HEK293 (cell line): ENCODE data around the gene DCC.

Experiments
- CTCF ChIA-PET: fragments of 350-600 bp; formaldehyde crosslinking; extraction: SDS; loops from one replicate; lab custom pipeline; 2021; ENCODE audit warnings: antibody characterized with exemption; lab: Yijun Ruan, JAX
- POLR2A ChIA-PET: fragments of 300-600 bp; formaldehyde crosslinking; extraction: SDS; loops from one replicate; lab custom pipeline; 2020; ENCODE audit warnings: antibody characterized with exemption, inconsistent platforms; lab: Yijun Ruan, JAX
- H3K27ac ChIP-seq: fragments of 200-500 bp; sonication (Bioruptor generic); 2 replicates; pipeline ENCODE4 v1.5.1; 2014; ENCODE audit warnings: low read depth, low read length, control low read depth, inconsistent platforms; ENCODE audit errors: extremely low read depth
- H3K36me3 ChIP-seq, 2 experiments: fragments of 200-500 bp in 1 of 2; sonication (Bioruptor generic) in 1 of 2; 1 replicate in 1 of 2; 2 replicates in 1 of 2; pipeline ENCODE4 v1.5.1; 2014 to 2017; ENCODE audit warnings: inconsistent platforms in 2 of 2, low read length in 2 of 2; ENCODE audit not compliant: control insufficient read depth in 2 of 2, insufficient read depth in 1 of 2
- H3K4me1 ChIP-seq: fragments of 200-500 bp; sonication (Bioruptor generic); 2 replicates; pipeline ENCODE4 v1.5.1; 2014; ENCODE audit warnings: mild to moderate bottlenecking, low read length, inconsistent platforms; ENCODE audit not compliant: control insufficient read depth, insufficient read depth
- H3K4me3 ChIP-seq: 2 replicates; pipeline ENCODE4 v1.5.1; 2011; ENCODE audit warnings: low read depth, mild to moderate bottlenecking, control low read depth, low read length, moderate library complexity
- H3K9me3 ChIP-seq: fragments of 200-500 bp; sonication (Bioruptor generic); 2 replicates; pipeline ENCODE4 v1.5.1; 2014; ENCODE audit warnings: low read depth, low read length, inconsistent platforms; ENCODE audit not compliant: control insufficient read depth, insufficient read depth
- HOXD13 ChIP-seq: sonication (generic); formaldehyde crosslinking; IDR thresholded peaks from 2 replicates; pipeline ENCODE4 v1.8.0; 2022; ENCODE audit warnings: missing genetic modification reagents, borderline replicate concordance
- OSR2 ChIP-seq: fragments of 450-650 bp; formaldehyde crosslinking; IDR thresholded peaks from 2 replicates; pipeline ENCODE4 v1.5.1; 2016; ENCODE audit warnings: missing biosample characterization, missing genetic modification characterization
- ZBTB1 ChIP-seq: fragments of 450-650 bp; formaldehyde crosslinking; IDR thresholded peaks from 2 replicates; pipeline ENCODE4 v1.5.1; 2016; ENCODE audit warnings: missing biosample characterization, missing genetic modification characterization
- ZBTB20 ChIP-seq: fragments of 450-650 bp; formaldehyde crosslinking; IDR thresholded peaks from 2 replicates; pipeline ENCODE4 v1.5.1; 2016; ENCODE audit warnings: missing biosample characterization, missing genetic modification characterization
- ZIC2 ChIP-seq: fragments of 450-650 bp; formaldehyde crosslinking; IDR thresholded peaks from 2 replicates; pipeline ENCODE4 v1.5.1; 2016; ENCODE audit warnings: missing biosample characterization, missing genetic modification characterization
- ZNF324 ChIP-seq: fragments of 450-650 bp; formaldehyde crosslinking; IDR thresholded peaks from 2 replicates; pipeline ENCODE4 v1.5.1; 2016; ENCODE audit warnings: missing biosample characterization, missing genetic modification characterization
- ZNF768 ChIP-seq: fragments of 450-650 bp; formaldehyde crosslinking; IDR thresholded peaks from 2 replicates; pipeline ENCODE4 v1.5.1; 2018; ENCODE audit warnings: missing biosample characterization, mild to moderate bottlenecking, missing genetic modification characterization
- TF ChIP-seq, protein P1 (sequence below): fragments of 450-650 bp; formaldehyde crosslinking; conservative IDR thresholded peaks from 2 replicates; pipeline ENCODE4 v1.5.1; 2016; ENCODE audit warnings: low read depth, missing biosample characterization, missing genetic modification characterization
- TF ChIP-seq, protein P2 (sequence below): fragments of 450-650 bp; formaldehyde crosslinking; IDR thresholded peaks from 2 replicates; pipeline ENCODE4 v1.5.1; 2017; ENCODE audit warnings: missing biosample characterization, missing genetic modification characterization
- TF ChIP-seq, protein P3 (sequence below): fragments of 450-650 bp; formaldehyde crosslinking; IDR thresholded peaks from 2 replicates; pipeline ENCODE4 v1.5.1; 2016; ENCODE audit warnings: missing biosample characterization, missing genetic modification characterization
- TF ChIP-seq, protein P4 (sequence below): fragments of 450-650 bp; formaldehyde crosslinking; IDR thresholded peaks from 2 replicates; pipeline ENCODE4 v1.5.1; 2016; ENCODE audit warnings: missing biosample characterization, missing genetic modification characterization
- TF ChIP-seq, protein P5 (sequence below): fragments of 450-650 bp; formaldehyde crosslinking; conservative IDR thresholded peaks from 2 replicates; pipeline ENCODE4 v1.5.1; 2016; ENCODE audit warnings: low read depth, missing biosample characterization, missing genetic modification characterization

The DCC gene

DNA sequence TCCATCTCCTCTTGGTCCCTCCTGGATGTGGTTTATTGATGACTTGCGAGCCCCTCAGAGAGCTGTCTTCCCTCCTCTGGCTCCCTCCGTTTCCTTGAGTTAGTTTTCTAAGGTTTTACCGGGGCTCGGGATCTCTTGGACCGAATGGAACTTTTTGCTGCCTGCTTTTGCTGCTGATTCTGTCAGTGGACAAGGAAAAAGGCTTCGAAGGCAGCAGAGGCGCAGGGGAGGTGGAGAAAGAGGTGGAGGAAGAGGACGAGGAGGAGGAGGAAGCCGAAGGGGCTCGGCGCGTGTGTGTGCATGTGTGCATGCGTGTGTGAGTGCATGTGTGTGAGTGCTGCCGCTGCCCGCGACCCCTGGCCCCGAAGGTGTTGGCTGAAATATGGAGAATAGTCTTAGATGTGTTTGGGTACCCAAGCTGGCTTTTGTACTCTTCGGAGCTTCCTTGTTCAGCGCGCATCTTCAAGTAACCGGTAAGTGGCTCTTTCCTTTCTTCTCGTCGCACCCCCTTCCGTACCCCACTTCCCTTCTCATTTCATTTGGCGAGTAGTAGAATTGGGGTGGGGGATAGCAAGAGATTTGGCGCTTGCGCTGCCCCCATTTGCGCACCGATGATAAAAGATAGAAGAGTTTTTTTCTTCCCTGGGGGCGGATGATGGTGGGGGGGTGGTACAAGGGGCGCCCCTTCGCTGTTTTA lies 557 bp downstream of the DCC start (continued):
- TF ChIP-seq, protein P1, sequence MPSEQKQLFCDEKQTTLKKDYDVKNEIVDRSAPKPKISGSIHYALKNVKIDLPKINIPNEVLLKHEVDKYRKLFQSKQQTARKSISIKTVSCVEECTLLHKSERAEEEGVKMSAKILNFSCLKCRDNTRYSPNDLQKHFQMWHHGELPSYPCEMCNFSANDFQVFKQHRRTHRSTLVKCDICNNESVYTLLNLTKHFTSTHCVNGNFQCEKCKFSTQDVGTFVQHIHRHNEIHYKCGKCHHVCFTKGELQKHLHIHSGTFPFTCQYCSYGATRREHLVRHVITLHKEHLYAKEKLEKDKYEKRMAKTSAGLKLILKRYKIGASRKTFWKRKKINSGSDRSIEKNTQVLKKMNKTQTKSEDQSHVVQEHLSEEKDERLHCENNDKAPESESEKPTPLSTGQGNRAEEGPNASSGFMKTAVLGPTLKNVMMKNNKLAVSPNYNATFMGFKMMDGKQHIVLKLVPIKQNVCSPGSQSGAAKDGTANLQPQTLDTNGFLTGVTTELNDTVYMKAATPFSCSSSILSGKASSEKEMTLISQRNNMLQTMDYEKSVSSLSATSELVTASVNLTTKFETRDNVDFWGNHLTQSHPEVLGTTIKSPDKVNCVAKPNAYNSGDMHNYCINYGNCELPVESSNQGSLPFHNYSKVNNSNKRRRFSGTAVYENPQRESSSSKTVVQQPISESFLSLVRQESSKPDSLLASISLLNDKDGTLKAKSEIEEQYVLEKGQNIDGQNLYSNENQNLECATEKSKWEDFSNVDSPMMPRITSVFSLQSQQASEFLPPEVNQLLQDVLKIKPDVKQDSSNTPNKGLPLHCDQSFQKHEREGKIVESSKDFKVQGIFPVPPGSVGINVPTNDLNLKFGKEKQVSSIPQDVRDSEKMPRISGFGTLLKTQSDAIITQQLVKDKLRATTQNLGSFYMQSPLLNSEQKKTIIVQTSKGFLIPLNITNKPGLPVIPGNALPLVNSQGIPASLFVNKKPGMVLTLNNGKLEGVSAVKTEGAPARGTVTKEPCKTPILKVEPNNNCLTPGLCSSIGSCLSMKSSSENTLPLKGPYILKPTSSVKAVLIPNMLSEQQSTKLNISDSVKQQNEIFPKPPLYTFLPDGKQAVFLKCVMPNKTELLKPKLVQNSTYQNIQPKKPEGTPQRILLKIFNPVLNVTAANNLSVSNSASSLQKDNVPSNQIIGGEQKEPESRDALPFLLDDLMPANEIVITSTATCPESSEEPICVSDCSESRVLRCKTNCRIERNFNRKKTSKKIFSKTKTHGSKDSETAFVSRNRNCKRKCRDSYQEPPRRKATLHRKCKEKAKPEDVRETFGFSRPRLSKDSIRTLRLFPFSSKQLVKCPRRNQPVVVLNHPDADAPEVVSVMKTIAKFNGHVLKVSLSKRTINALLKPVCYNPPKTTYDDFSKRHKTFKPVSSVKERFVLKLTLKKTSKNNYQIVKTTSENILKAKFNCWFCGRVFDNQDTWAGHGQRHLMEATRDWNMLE (tag by site-specific recombination): no peak
- TF ChIP-seq, protein P2, sequence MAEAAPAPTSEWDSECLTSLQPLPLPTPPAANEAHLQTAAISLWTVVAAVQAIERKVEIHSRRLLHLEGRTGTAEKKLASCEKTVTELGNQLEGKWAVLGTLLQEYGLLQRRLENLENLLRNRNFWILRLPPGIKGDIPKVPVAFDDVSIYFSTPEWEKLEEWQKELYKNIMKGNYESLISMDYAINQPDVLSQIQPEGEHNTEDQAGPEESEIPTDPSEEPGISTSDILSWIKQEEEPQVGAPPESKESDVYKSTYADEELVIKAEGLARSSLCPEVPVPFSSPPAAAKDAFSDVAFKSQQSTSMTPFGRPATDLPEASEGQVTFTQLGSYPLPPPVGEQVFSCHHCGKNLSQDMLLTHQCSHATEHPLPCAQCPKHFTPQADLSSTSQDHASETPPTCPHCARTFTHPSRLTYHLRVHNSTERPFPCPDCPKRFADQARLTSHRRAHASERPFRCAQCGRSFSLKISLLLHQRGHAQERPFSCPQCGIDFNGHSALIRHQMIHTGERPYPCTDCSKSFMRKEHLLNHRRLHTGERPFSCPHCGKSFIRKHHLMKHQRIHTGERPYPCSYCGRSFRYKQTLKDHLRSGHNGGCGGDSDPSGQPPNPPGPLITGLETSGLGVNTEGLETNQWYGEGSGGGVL: no peak
- TF ChIP-seq, protein P3, sequence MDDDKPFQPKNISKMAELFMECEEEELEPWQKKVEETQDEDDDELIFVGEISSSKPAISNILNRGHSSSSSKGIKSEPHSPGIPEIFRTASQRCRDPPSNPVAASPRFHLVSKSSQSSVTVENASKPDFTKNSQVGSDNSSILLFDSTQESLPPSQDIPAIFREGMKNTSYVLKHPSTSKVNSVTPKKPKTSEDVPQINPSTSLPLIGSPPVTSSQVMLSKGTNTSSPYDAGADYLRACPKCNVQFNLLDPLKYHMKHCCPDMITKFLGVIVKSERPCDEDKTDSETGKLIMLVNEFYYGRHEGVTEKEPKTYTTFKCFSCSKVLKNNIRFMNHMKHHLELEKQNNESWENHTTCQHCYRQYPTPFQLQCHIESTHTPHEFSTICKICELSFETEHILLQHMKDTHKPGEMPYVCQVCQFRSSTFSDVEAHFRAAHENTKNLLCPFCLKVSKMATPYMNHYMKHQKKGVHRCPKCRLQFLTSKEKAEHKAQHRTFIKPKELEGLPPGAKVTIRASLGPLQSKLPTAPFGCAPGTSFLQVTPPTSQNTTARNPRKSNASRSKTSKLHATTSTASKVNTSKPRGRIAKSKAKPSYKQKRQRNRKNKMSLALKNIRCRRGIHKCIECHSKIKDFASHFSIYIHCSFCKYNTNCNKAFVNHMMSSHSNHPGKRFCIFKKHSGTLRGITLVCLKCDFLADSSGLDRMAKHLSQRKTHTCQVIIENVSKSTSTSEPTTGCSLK (tag by site-specific recombination): no peak
- TF ChIP-seq, protein P4, sequence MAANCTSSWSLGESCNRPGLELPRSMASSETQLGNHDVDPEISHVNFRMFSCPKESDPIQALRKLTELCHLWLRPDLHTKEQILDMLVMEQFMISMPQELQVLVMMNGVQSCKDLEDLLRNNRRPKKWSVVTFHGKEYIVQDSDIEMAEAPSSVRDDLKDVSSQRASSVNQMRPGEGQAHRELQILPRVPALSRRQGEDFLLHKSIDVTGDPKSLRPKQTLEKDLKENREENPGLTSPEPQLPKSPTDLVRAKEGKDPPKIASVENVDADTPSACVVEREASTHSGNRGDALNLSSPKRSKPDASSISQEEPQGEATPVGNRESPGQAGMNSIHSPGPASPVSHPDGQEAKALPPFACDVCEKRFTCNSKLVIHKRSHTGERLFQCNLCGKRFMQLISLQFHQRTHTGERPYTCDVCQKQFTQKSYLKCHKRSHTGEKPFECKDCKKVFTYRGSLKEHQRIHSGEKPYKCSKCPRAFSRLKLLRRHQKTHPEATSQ: no peak

DNA sequence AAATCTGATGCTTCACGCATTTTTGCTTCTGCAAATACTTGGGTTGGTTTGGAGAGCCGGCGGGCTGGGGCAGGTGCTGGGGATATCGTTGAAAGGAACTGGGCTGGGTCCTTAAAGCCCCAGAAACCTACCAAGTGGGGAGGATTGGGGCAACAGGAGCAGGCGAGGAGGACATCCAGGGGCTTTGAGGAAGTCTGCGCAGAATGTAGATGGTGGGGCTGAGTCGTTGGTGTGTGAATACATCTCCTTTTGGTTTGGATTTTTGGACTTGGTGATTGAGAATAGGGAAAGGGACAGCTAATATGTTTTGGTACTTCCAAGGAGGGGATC lies 1.1 kb downstream of the DCC start:
- ChIA-PET CTCF (no interaction called here), POLR2A (no interaction called here)
- Histone ChIP-seq H3K27ac (no peak overlapping the region), H3K4me3 (no peak overlapping the region), H3K36me3 (no peaks in the 10 kb centered on the region), H3K4me1 (no peaks in the 10 kb centered on the region), H3K9me3 (no peaks in the 10 kb centered on the region)
- no peak for TF ChIP-seq ZBTB1
- no peak for TF ChIP-seq HOXD13 (CRISPR knock-in tag)
- no peak for TF ChIP-seq ZIC2
- TF ChIP-seq OSR2 (tag by site-specific recombination): no peak
- TF ChIP-seq, protein P2: no peak
- TF ChIP-seq ZNF324 (tag by site-specific recombination): no peak
- no peak for TF ChIP-seq ZBTB20 (tag by site-specific recombination)
- TF ChIP-seq ZNF768 (tag by site-specific recombination): no peak
- TF ChIP-seq, protein P5, sequence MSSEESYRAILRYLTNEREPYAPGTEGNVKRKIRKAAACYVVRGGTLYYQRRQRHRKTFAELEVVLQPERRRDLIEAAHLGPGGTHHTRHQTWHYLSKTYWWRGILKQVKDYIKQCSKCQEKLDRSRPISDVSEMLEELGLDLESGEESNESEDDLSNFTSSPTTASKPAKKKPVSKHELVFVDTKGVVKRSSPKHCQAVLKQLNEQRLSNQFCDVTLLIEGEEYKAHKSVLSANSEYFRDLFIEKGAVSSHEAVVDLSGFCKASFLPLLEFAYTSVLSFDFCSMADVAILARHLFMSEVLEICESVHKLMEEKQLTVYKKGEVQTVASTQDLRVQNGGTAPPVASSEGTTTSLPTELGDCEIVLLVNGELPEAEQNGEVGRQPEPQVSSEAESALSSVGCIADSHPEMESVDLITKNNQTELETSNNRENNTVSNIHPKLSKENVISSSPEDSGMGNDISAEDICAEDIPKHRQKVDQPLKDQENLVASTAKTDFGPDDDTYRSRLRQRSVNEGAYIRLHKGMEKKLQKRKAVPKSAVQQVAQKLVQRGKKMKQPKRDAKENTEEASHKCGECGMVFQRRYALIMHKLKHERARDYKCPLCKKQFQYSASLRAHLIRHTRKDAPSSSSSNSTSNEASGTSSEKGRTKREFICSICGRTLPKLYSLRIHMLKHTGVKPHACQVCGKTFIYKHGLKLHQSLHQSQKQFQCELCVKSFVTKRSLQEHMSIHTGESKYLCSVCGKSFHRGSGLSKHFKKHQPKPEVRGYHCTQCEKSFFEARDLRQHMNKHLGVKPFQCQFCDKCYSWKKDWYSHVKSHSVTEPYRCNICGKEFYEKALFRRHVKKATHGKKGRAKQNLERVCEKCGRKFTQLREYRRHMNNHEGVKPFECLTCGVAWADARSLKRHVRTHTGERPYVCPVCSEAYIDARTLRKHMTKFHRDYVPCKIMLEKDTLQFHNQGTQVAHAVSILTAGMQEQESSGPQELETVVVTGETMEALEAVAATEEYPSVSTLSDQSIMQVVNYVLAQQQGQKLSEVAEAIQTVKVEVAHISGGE (tag by site-specific recombination): no peak
